ENCODE data around the gene ZSWIM4.

DNA sequence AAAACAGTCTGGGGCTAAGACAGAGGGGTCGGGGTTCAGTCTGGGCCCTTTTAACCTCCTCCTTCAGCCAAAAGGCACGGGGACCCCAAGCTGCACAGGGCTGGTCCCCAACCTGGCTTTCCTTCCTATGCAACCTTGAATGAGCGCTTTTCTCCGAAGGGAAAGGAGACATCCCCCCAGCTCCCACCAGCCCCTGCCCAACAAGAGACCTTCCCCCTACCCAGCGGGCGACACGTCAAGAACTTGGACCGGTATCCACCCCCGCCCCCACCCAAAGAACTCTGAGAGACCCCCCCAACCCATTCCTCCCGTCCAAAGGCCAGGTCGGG lies 46.7 kb downstream of the ZSWIM4 start:
- TF ChIP-seq TAF1 (IDR thresholded peaks at IDR 0.05; ENCODE audit: low read depth) (no peak), EP300 (conservative IDR thresholded peaks at IDR 0.05; ENCODE audit: poor library complexity, severe bottlenecking) (no peak), EZH2 (IDR thresholded peaks at IDR 0.05; ENCODE audit: borderline replicate concordance, insufficient read depth, low read length, poor library complexity, severe bottlenecking) (no peak), POLR2AphosphoS5 (IDR thresholded peaks at IDR 0.05) (no peak), RAD21 (conservative IDR thresholded peaks at IDR 0.05) (no peak), MXI1 (conservative IDR thresholded peaks at IDR 0.05; ENCODE audit: poor library complexity, severe bottlenecking) (no peak), SMC3 (conservative IDR thresholded peaks at IDR 0.05; ENCODE audit: poor library complexity) (no peak)
- TF ChIP-seq, protein P1, sequence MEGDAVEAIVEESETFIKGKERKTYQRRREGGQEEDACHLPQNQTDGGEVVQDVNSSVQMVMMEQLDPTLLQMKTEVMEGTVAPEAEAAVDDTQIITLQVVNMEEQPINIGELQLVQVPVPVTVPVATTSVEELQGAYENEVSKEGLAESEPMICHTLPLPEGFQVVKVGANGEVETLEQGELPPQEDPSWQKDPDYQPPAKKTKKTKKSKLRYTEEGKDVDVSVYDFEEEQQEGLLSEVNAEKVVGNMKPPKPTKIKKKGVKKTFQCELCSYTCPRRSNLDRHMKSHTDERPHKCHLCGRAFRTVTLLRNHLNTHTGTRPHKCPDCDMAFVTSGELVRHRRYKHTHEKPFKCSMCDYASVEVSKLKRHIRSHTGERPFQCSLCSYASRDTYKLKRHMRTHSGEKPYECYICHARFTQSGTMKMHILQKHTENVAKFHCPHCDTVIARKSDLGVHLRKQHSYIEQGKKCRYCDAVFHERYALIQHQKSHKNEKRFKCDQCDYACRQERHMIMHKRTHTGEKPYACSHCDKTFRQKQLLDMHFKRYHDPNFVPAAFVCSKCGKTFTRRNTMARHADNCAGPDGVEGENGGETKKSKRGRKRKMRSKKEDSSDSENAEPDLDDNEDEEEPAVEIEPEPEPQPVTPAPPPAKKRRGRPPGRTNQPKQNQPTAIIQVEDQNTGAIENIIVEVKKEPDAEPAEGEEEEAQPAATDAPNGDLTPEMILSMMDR (IDR thresholded peaks at IDR 0.05; ENCODE audit: poor library complexity, severe bottlenecking) = no peak
- TF ChIP-seq, protein P2, sequence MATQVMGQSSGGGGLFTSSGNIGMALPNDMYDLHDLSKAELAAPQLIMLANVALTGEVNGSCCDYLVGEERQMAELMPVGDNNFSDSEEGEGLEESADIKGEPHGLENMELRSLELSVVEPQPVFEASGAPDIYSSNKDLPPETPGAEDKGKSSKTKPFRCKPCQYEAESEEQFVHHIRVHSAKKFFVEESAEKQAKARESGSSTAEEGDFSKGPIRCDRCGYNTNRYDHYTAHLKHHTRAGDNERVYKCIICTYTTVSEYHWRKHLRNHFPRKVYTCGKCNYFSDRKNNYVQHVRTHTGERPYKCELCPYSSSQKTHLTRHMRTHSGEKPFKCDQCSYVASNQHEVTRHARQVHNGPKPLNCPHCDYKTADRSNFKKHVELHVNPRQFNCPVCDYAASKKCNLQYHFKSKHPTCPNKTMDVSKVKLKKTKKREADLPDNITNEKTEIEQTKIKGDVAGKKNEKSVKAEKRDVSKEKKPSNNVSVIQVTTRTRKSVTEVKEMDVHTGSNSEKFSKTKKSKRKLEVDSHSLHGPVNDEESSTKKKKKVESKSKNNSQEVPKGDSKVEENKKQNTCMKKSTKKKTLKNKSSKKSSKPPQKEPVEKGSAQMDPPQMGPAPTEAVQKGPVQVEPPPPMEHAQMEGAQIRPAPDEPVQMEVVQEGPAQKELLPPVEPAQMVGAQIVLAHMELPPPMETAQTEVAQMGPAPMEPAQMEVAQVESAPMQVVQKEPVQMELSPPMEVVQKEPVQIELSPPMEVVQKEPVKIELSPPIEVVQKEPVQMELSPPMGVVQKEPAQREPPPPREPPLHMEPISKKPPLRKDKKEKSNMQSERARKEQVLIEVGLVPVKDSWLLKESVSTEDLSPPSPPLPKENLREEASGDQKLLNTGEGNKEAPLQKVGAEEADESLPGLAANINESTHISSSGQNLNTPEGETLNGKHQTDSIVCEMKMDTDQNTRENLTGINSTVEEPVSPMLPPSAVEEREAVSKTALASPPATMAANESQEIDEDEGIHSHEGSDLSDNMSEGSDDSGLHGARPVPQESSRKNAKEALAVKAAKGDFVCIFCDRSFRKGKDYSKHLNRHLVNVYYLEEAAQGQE (IDR thresholded peaks at IDR 0.05; ENCODE audit: borderline replicate concordance) = no peak

Measured in neural cell (in vitro differentiated cells).